Heart right ventricle (tissue), 16 donors: ENCODE results near the gene IL2RG. TPM values are rescaled to one million over a fixed set of nuclear protein-coding genes. Genes with fewer than 3 reads are reported as not detected.
A peak's percentile ranks its signal among the peaks of the same experiment; 100 is the strongest.

Source experiments
- ATAC-seq, 8 donors: fragments of 200-7000 bp; cut with Tn5 transposase; one replicate each; pipeline ENCODE4 v1.9.1; 2020; ENCODE audit warnings: mild to moderate bottlenecking in 8 of 8, moderate library complexity in 8 of 8, moderate number of reproducible peaks in 1 of 8
- DNase-seq, 2 donors: peaks; one replicate each; pipeline ENCODE4 v3.0.0-alpha.2; 2020
- H3K27ac ChIP-seq, 10 donors: fragments of 200-600 bp; sonication (generic) in 2 of 10; one replicate each; pipeline versions ENCODE4 v1.5.0 to v1.8.0; 2020 to 2022; ENCODE audit warnings: mild to moderate bottlenecking in 3 of 10
- H3K27me3 ChIP-seq, 7 donors: fragments of 200-600 bp; one replicate each; pipeline ENCODE4 v1.8.0; 2021 to 2022; ENCODE audit warnings: mild to moderate bottlenecking in 2 of 7
- H3K36me3 ChIP-seq, 9 donors: fragments of 200-600 bp; sonication (generic) in 1 of 9; one replicate each; pipeline versions ENCODE4 v1.5.0 to v1.8.0; 2020 to 2022; ENCODE audit warnings: mild to moderate bottlenecking in 2 of 9
- H3K4me1 ChIP-seq, 9 donors: fragments of 200-600 bp; sonication (generic) in 1 of 9; one replicate each; pipeline versions ENCODE4 v1.5.0 to v1.8.0; 2020 to 2022; ENCODE audit warnings: mild to moderate bottlenecking in 4 of 9
- H3K4me3 ChIP-seq, 10 donors: fragments of 200-600 bp; sonication (generic) in 2 of 10; one replicate each; pipeline versions ENCODE4 v1.5.0 to v1.8.0; 2020 to 2022; ENCODE audit warnings: mild to moderate bottlenecking in 7 of 10, moderate library complexity in 2 of 10
- H3K9me3 ChIP-seq, 11 donors: fragments of 200-600 bp in 10 of 11; sonication (generic) in 2 of 11; one replicate each; pipeline versions ENCODE4 v1.5.0 to v1.8.0; 2013 to 2022; ENCODE audit warnings: mild to moderate bottlenecking in 2 of 11, control low read depth in 1 of 11, moderate library complexity in 1 of 11
- CTCF ChIP-seq, 9 donors: fragments of 200-600 bp; sonication (generic) in 2 of 9; IDR thresholded peaks; one replicate each; pipeline versions ENCODE4 v1.5.0 to v1.8.0; 2021 to 2022; ENCODE audit warnings: antibody characterized with exemption in 9 of 9, mild to moderate bottlenecking in 5 of 9, moderate library complexity in 1 of 9
- WGBS, 2 donors: extraction: QIAGEN DNeasy Blood & Tissue Kit; methylation state at CpG; one replicate each; pipeline ENCODE4 v1.1.7; 2013; ENCODE audit warnings: inconsistent platforms in 1 of 2; 5-methylcytosine and 5-hydroxymethylcytosine counted together
- intact Hi-C, 10 donors: fragments of 100-400 bp; cut with DNase I; formaldehyde crosslinking; loops; one replicate each; pipeline versions ENCODE4 v1.11.1 to v1.14.2; 2022
- polyA plus RNA-seq, 2 donors: library from polyadenylated mRNA; stranded (reverse); fragments of 200-250 nt; gene quantifications; one replicate each; pipeline ENCODE4 v1.2.3, GENCODE V29; 2013
- total RNA-seq, 10 donors: library from RNA; stranded (reverse); fragmentation: NEBNext Ultra II Directional in 3 of 10; extraction: Animal tissue kit (Norgen Biotek cat#: 25700) in 3 of 10; gene quantifications; one replicate each; pipeline versions ENCODE4 v1.2.1 to v1.2.4, GENCODE V29; 2021 to 2023
- donor health status: Arrhythmogenic right ventricular cardiomyopathy.
- donor health status: ischemic (EF 13 %, LVEDD 7.1; RV severe dilation, severe dysfunction).
- donor health status: healthy with polysubstance abuse.
- donor health status: DM: no; HTN: yes; CAD: no.
- donor health status: DM: no; HTN: no; CAD: no.
- donor health status: ischemic (EF 25% LVEDD 6.9; RV normal size, moderate dysfunction).
- donor health status: ischemic (EF 25% LVEDD 5.7; RV mildly dilated, moderate dysfunction).
- donor health status: healthy.
- donor health status: DM: yes; HTN: yes; CAD: no.
- donor health status: Ischemic cardiomyopathy.
- donor health status: ischemic (EF 35%, LVEDD 5.7; RV mildly dilated, moderate dysfunction).
- donor health status: nonischemic (EF 11% LVEDD 7.7; RV severe dilation, severe dysfunction).
- donor health status: DM: yes; HTN: yes; CAD: no.
- donor health status: PGD.
- donor health status: ischemic (EF 29% LVEDD 5.4; RV normal size, mild dysfunction).
- donor health status: nonischemic (EF 23%, LVEDD 6.1; RV moderate dilation, normal function).

Gene IL2RG
- total and polyA plus RNA-seq, 12 donors = 0.57 to 15.3 (median 1.8) TPM

- DNase-seq (peak; percentile 86 to 91), ATAC-seq (peak; percentile 96 to 100 (median 98))
- H3K4me1 ChIP-seq = peaks cover 0 to 12% (median 5%) of the 10 kb centered on the region in 9 donors
- 0% methylated on average over 45 to 73 of the region's 73 CpGs for WGBS, 2 donors
- no peak for TF ChIP-seq CTCF (IDR thresholded peaks at IDR 0.05)
- peaks cover 0 to 12% (median 0%) of the 10 kb centered on the region in 7 donors for H3K27me3 ChIP-seq
- H3K36me3 ChIP-seq = peaks cover 0 to 5% (median 0%) of the 10 kb centered on the region in 9 donors
- intact Hi-C loops = loop anchor here in 2 of 10 donors (1.0 to 5.0 kb wide), 2 partner anchors 50 to 114 kb away; partner anchors contain the start of gene MED12 (in 1 of the 2)
- H3K27ac ChIP-seq = peak within 1 kb of the TSS; percentile 35 to 88 (median 81)
- no peaks in the 10 kb centered on the region for H3K9me3 ChIP-seq
- H3K4me3 ChIP-seq = peak within 1 kb of the TSS; percentile 44 to 70 (median 65)
These were observed 43.1 kb downstream of the IL2RG start, which contains the start of gene SNX12 for GRCh38 chrX:71068044-71068918. TSS of gene SNX12 (minus strand) at chrX:71068334. CDS start at chrX:71068306, 28 bp downstream.

- peak overlapping the region; percentile 44 to 70 (median 65) for H3K4me3 ChIP-seq
- TF ChIP-seq CTCF (IDR thresholded peaks at IDR 0.05) = no peak
- DNase-seq (no peak), ATAC-seq (peak in 6 of 8 donors; percentile 1 to 38 (median 10))
- H3K27ac ChIP-seq = peak overlapping the region; percentile 35 to 88 (median 81)
- H3K9me3 ChIP-seq = no peaks in the 10 kb centered on the region
- intact Hi-C loops = loop anchor here in 2 of 10 donors (1.0 to 5.0 kb wide), 2 partner anchors 51 to 115 kb away; partner anchors contain the start of gene MED12 (in 1 of the 2)
- peaks cover 0 to 12% (median 5%) of the 10 kb centered on the region in 9 donors for H3K4me1 ChIP-seq
- H3K36me3 ChIP-seq = peaks cover 0 to 9% (median 0%) of the 10 kb centered on the region in 9 donors
- 0 to 1% methylated on average over 10 of the region's 10 CpGs for WGBS, 2 donors
- H3K27me3 ChIP-seq = peaks cover 0 to 12% (median 0%) of the 10 kb centered on the region in 7 donors
These were observed 43.7 kb downstream of the IL2RG start for GRCh38 chrX:71067712-71068043.

- 5 to 6% methylated on average over 2 of the region's 2 CpGs for WGBS, 2 donors
- peak overlapping the region; percentile 44 to 70 (median 65) for H3K4me3 ChIP-seq
- ATAC-seq (no peak), DNase-seq (no peak)
- intact Hi-C loops = loop anchor here in 1 of 10 donors (5.0 kb wide), 1 partner anchor 115 kb away; no protein-coding TSS in a partner anchor
- H3K27me3 ChIP-seq = peaks cover 0 to 8% (median 0%) of the 10 kb centered on the region in 7 donors
- H3K36me3 ChIP-seq = peaks cover 0 to 15% (median 0%) of the 10 kb centered on the region in 9 donors
- H3K4me1 ChIP-seq = peaks cover 0 to 12% (median 5%) of the 10 kb centered on the region in 9 donors
- no peaks in the 10 kb centered on the region for H3K9me3 ChIP-seq
- H3K27ac ChIP-seq = peak overlapping the region in 8 of 10 donors; percentile 78 to 88 (median 82)
- TF ChIP-seq CTCF (IDR thresholded peaks at IDR 0.05) = no peak
These were observed 44.3 kb downstream of the IL2RG start for GRCh38 chrX:71067089-71067488.

GRCh38 chrX:71060127-71060526 lies 51.2 kb downstream of the IL2RG start:
- Histone ChIP-seq H3K4me1 (peaks cover 0 to 29% (median 0%) of the 10 kb centered on the region in 9 donors), H3K27ac (no peak overlapping the region), H3K36me3 (peaks cover 0 to 54% (median 11%) of the 10 kb centered on the region in 9 donors), H3K4me3 (no peak overlapping the region), H3K27me3 (peaks cover 0 to 20% (median 0%) of the 10 kb centered on the region in 7 donors), H3K9me3 (no peaks in the 10 kb centered on the region)
- TF ChIP-seq CTCF (IDR thresholded peaks at IDR 0.05) = no peak
- DNase-seq = no peak
- intact Hi-C loops = no loop called here
- no peak for ATAC-seq
